Measurements from ENCODE around the gene TFAP2E. TPM values are rescaled to one million over a fixed set of nuclear protein-coding genes. Genes with fewer than 3 reads are reported as not detected.
A peak's percentile ranks its signal among the peaks of the same experiment; 100 is the strongest.

TFAP2E gene
- total RNA-seq, 1 experiment from 2014 or later, result 6.1 TPM

DNA sequence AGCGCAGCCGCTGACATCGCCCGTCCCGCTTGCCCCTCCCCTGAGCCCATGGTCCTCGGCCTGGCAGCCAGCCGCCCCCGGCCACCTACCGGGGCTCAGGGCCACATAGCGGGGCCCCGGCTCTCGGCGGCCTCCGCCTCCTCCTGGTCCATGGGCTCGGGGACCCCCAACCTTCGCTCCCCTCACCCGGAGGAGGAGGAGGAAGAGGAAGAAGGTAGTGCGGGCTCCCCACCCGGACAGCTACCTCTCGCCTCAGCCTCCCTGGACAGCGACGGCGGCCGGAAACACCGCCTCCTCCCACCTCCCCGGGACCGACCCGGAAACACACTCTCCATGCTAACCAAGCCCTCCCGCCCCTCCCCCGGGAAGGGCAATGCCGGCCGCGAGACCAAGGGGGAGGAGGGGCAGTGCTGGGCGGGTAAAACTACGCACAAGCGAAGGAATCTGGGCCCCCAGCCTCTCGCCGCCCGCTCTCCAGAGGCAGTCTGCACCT, 15.9 kb upstream of the TFAP2E start, which contains the start of gene KIAA0319L:
TSS of gene KIAA0319L (minus strand) at position 286 of the 493 bp plus-strand sequence. CDS start 2,912 bp downstream, outside the sequence.
- Histone ChIP-seq H3K4me2 (ENCODE audit: low read length) (peak within 1 kb of the TSS; percentile 85), H3K36me3 (ENCODE audit: control insufficient read depth in 1 of 2, insufficient read depth in 2 of 2, low read length in 2 of 2) (peaks cover 9 to 10% of the 10 kb centered on the region in 2 experiments), H4K20me1 (ENCODE audit: insufficient read depth) (no peaks in the 10 kb centered on the region), H3K9ac (ENCODE audit: low read length) (peak within 1 kb of the TSS; percentile 85), H3K27ac (ENCODE audit: low read depth, low read length) (peak within 1 kb of the TSS; percentile 84), H3K9me3 (ENCODE audit: control insufficient read depth in 1 of 2, insufficient read depth in 1 of 2, low read depth in 1 of 2, low read length in 2 of 2) (no peaks in the 10 kb centered on the region), H2AFZ (ENCODE audit: low read depth, low read length, poor library complexity, severe bottlenecking) (peak within 1 kb of the TSS; percentile 91), H3K9me2 (ENCODE audit: insufficient read depth) (no peaks in the 10 kb centered on the region), H3K4me3 (replicated peaks in 1 of 2; ENCODE audit: low read depth in 1 of 2, low read length in 2 of 2) (peak within 1 kb of the TSS; percentile 78 to 89), H3K4me1 (ENCODE audit: control insufficient read depth in 1 of 2, insufficient read depth in 2 of 2, low read length in 2 of 2) (peaks cover 8 to 19% of the 10 kb centered on the region in 2 experiments; a peak in 3 of 4 replicates), H3K79me2 (ENCODE audit: insufficient read depth, low read length) (peaks cover 37% of the 10 kb centered on the region), H3K27me3 (ENCODE audit: insufficient read depth, low read length) (no peaks in the 10 kb centered on the region)
- TF ChIP-seq CEBPB (IDR thresholded peaks at IDR 0.05; ENCODE audit: low read depth) (no peak), ZBTB33 (IDR thresholded peaks at IDR 0.05; ENCODE audit: extremely low read depth, insufficient replicate concordance, low read length) (no peak), ZNF274 (IDR thresholded peaks at IDR 0.05; ENCODE audit: low read depth, low read length) (no peak), TCF7L2 (IDR thresholded peaks at IDR 0.05; ENCODE audit: borderline replicate concordance, extremely low read depth, insufficient read depth, insufficient read length) (no peak), POLR2AphosphoS5 (IDR thresholded peaks at IDR 0.05; ENCODE audit: low read depth, low read length) (peak; percentile 62), CBX3 (IDR thresholded peaks at IDR 0.05; ENCODE audit: low read depth) (no peak), ZFX (IDR thresholded peaks at IDR 0.05) (peak; percentile 81; the same call in 1 of the 2 replicates)
- ChIA-PET CTCF (interaction anchor here (1.5 to 1.7 kb wide), 3 partner anchors 106 to 212 kb away, joined by 4 to 6 read pairs (median 4); no protein-coding TSS in a partner anchor), RAD21 (ENCODE audit: low non-redundant PET in 1 of 2, low total read pairs in 2 of 2, uncharacterized antibody in 2 of 2, unreplicated experiment in 2 of 2) (no interaction called here), POLR2A (interaction anchor here (0.6 to 1.7 kb wide), 7 partner anchors 9 to 363 kb away, joined by 3 to 6 read pairs (median 3); partner anchors contain the start of genes CLSPN and TFAP2E)
- intact Hi-C loops (cut with micrococcal nuclease), result loop anchor here (2.0 kb wide), 1 partner anchor 364 kb away; the partner anchor contains the start of gene SFPQ
- BruUV-seq (replicated peaks), result no TSS peak
- peak; percentile 89 for ATAC-seq
- DNase-seq (ENCODE audit: low read depth, low spot score), result no peak

Data from HCT116 (cell line).